GM12878 (cell line): Measurements from ENCODE around the gene ARHGEF18. TPM values are rescaled to one million over a fixed set of nuclear protein-coding genes. Genes with fewer than 3 reads are reported as not detected.

Source experiments
- ATAC-seq: fragments of 200-7000 bp; cut with Tn5 transposase; 3 replicates; pipeline ENCODE4 v1.9.1; 2020; ENCODE audit warnings: mild to moderate bottlenecking, moderate library complexity
- BruUV-seq: library from RNA; stranded (reverse); fragments of 400-500 nt; replicated peaks from 2 replicates; lab custom pipeline; 2021; lab: Mats Ljungman, UMichigan
- CTCF ChIA-PET: fragments of 300-600 bp; sonication (Branson Sonifier 250); formaldehyde crosslinking; extraction: SDS; loops from one replicate; lab custom pipeline; 2021; ENCODE audit warnings: inconsistent platforms; lab: Yijun Ruan, JAX
- POLR2A ChIA-PET: fragments of 350-600 bp; formaldehyde crosslinking; extraction: SDS; loops from one replicate; lab custom pipeline; 2021; ENCODE audit warnings: inconsistent platforms; lab: Charles Lee
- RAD21 ChIA-PET: fragments of 300-600 bp; sonication (Branson Sonifier 250); formaldehyde crosslinking; loops from one replicate; lab custom pipeline; 2023; ENCODE audit warnings: antibody characterized with exemption; ENCODE audit not compliant: unreplicated experiment; lab: Charles Lee
- SMC1A ChIA-PET: fragments of 300-600 bp; sonication (Branson Sonifier 250); formaldehyde crosslinking; loops from one replicate; lab custom pipeline; 2023; ENCODE audit not compliant: unreplicated experiment, uncharacterized antibody; lab: Charles Lee
- DNase-seq: peaks from one replicate; pipeline ENCODE4 v3.0.0-alpha.2; 2011; ENCODE audit warnings: low read depth, low spot score
- FAIRE-seq: peaks from 3 replicates; lab custom pipeline; 2011; peaks lifted over from hg19 to GRCh38; lab: Jason Lieb, UNC
- H2AFZ ChIP-seq: 2 replicates; pipeline ENCODE4 v1.6.0; 2011; ENCODE audit warnings: low read depth, low read length, control low read depth; ENCODE audit not compliant: control insufficient read depth
- H3K27ac ChIP-seq: 2 replicates; pipeline ENCODE4 v1.5.1; 2011; ENCODE audit warnings: control low read depth; ENCODE audit not compliant: control insufficient read depth, insufficient read depth
- H3K27me3 ChIP-seq, 2 experiments: replicated peaks in 1 of 2; 2 replicates each; pipeline versions ENCODE4 v1.6.0 to v1.6.1; 2011; ENCODE audit warnings: low read length in 1 of 2; ENCODE audit not compliant: control insufficient read depth in 2 of 2, insufficient read depth in 2 of 2
- H3K36me3 ChIP-seq, 2 experiments: 2 replicates each; pipeline ENCODE4 v1.5.1; 2011; ENCODE audit warnings: low read length in 1 of 2; ENCODE audit not compliant: control insufficient read depth in 2 of 2, insufficient read depth in 2 of 2
- H3K4me1 ChIP-seq: 2 replicates; pipeline ENCODE4 v1.6.1; 2011; ENCODE audit warnings: mild to moderate bottlenecking, low read length, moderate library complexity, mixed read lengths; ENCODE audit not compliant: control insufficient read depth, insufficient read depth
- H3K4me2 ChIP-seq: 2 replicates; pipeline ENCODE4 v1.6.0; 2011; ENCODE audit warnings: control low read depth; ENCODE audit not compliant: control insufficient read depth, insufficient read depth
- H3K4me3 ChIP-seq: fragments of 200-600 bp; sonication (generic); 2 replicates; pipeline ENCODE4 v1.5.1; 2016
- H3K79me2 ChIP-seq: 2 replicates; pipeline ENCODE4 v1.6.0; 2011; ENCODE audit warnings: low read length; ENCODE audit not compliant: control insufficient read depth, insufficient read depth
- H3K9ac ChIP-seq: 2 replicates; pipeline ENCODE4 v1.8.0; 2011; ENCODE audit warnings: low read length, control low read depth, mixed read lengths; ENCODE audit not compliant: control insufficient read depth, insufficient read depth
- H3K9me3 ChIP-seq: replicated peaks from 3 replicates; pipeline ENCODE4 v1.5.1; 2011; ENCODE audit warnings: mild to moderate bottlenecking, low read length; ENCODE audit not compliant: control insufficient read depth, insufficient read depth
- H4K20me1 ChIP-seq: 2 replicates; pipeline ENCODE4 v1.6.0; 2011; ENCODE audit not compliant: control insufficient read depth, insufficient read depth
- BRCA1 ChIP-seq: IDR thresholded peaks from 2 replicates; pipeline ENCODE4 v1.6.1; 2011; ENCODE audit warnings: low read depth, low read length, improper control_type of control experiment
- LARP7 ChIP-seq: fragments of 450-650 bp; IDR thresholded peaks from 2 replicates; pipeline ENCODE4 v1.6.1; 2017; ENCODE audit warnings: mild to moderate bottlenecking
- PKNOX1 ChIP-seq: fragments of 450-650 bp; IDR thresholded peaks from 2 replicates; pipeline ENCODE4 v1.6.1; 2016; ENCODE audit warnings: mild to moderate bottlenecking
- POU2F2 ChIP-seq: IDR thresholded peaks from 3 replicates; pipeline ENCODE4 v1.6.1; 2011; ENCODE audit warnings: low read depth, mild to moderate bottlenecking, low read length, borderline replicate concordance
- SPI1 ChIP-seq: IDR thresholded peaks from 2 replicates; pipeline ENCODE4 v1.6.1; 2011; ENCODE audit warnings: low read depth, mild to moderate bottlenecking, low read length, moderate library complexity, borderline replicate concordance; ENCODE audit not compliant: insufficient read depth
- WGBS: methylation state at CpG from one replicate; pipeline ENCODE4 v1.1.6; 2016; ENCODE audit warnings: low lambda C conversion rate; ENCODE audit not compliant: insufficient replicate concordance, insufficient coverage; ENCODE audit errors: missing lambda C conversion rate; 5-methylcytosine and 5-hydroxymethylcytosine counted together
- in situ Hi-C: fragments of 300-500 bp; cut with MboI; formaldehyde crosslinking; loops from 9 replicates; pipeline ENCODE4 v1.14.3; 2018; ENCODE audit warnings: mixed read lengths
- intact Hi-C: fragments of 100-400 bp; cut with micrococcal nuclease; formaldehyde crosslinking; loops from one replicate; pipeline ENCODE4 v1.14.2; 2022; ENCODE audit not compliant: unreplicated experiment
- polyA plus RNA-seq, 11 experiments: library from polyadenylated mRNA; depleted of rRNA in 4 of 11; unstranded in 6 of 11; stranded (reverse) in 5 of 11; fragments of >200 nt; fragmentation: Nextera tagmentation in 4 of 11; fragmentation: Illumina TruSeq in 1 of 11; extraction: Ambion mirVana in 4 of 11; extraction: Trizol in 1 of 11; gene quantifications; 1 replicate in 1 of 11; 2 replicates in 10 of 11; pipeline versions ENCODE4 v1.2.1 to v1.2.3, GENCODE V29; 2011 to 2016; ENCODE audit warnings: inconsistent platforms in 2 of 11, missing spikeins in 2 of 11, low read depth in 1 of 11
- total RNA-seq, 4 experiments: library from RNA; depleted of rRNA in 3 of 4; stranded (reverse); fragments of >200 nt in 3 of 4; fragmentation: Illumina TruSeq in 1 of 4; extraction: Trizol in 1 of 4; gene quantifications; 2 replicates each; pipeline versions ENCODE4 v1.2.1 to v1.2.3, GENCODE V29; 2013 to 2021

Gene ARHGEF18
- total and polyA plus RNA-seq, 10 of the 15 experiments (the other 5 are each of a cell fraction or from before 2014, with no cell fraction given) = 0.31 to 32.3 (median 13.4) TPM

DNA sequence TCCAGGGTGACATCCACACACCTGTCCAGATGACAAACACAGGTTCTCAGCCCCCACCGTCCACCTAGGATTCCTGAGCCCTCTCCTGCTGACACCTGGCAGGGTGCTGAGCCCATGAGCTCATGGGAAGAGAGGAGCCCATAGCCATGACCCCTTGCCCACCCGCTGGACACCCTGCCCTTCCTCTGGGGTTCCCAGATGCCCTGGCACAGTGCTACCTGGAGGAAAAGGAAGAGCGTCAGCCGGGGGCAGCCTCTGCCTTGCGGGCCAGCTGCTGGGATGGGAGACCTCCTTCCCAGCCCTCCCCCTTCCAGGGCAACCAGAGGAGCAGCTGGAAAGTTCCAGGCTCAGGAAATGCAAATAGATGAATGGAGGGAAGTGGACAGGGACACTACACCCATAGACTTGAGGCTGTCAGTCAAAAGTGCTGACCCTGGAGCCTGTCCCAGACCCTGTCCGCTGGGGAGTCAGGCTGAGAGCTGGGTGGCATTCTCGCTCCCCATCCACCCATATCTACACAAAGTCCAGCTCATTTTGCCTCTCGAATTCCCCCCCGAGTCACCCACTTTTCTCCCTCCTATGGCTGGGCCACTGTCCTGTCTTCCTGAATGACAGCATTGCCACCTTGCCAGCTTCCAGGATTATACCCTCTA lies 12.3 kb upstream of the ARHGEF18 start:
- H3K27me3 ChIP-seq = no peaks in the 10 kb centered on the region
- DNase-seq (no peak), ATAC-seq (no peak), FAIRE-seq (no peak)
- CTCF ChIA-PET = interaction anchor here (0.6 to 2.2 kb wide), 13 partner anchors 8 to 339 kb away, joined by 3 to 13 read pairs (median 4); partner anchors contain the start of genes ARHGEF18 and INSR
- H4K20me1 ChIP-seq = no peaks in the 10 kb centered on the region
- H2AFZ ChIP-seq = 0 out of 2 replicates have a peak overlapping the region, but pooled peaks have one; percentile 48
- intact Hi-C loops = loop anchor here (2.0 to 5.0 kb wide), 2 partner anchors 42 to 139 kb away; partner anchors contain the start of gene INSR
- peaks cover 1% of the 10 kb centered on the region; the same call in 1 of the 2 replicates for H3K79me2 ChIP-seq
- WGBS = 82% methylated on average over 9 of the region's 9 CpGs
- SMC1A ChIA-PET = interaction anchor here (0.6 to 2.4 kb wide), 19 partner anchors 8 to 237 kb away, joined by 3 to 16 read pairs (median 3); partner anchors contain the start of gene ARHGEF18
- peak overlapping the region; percentile 81 for H3K4me2 ChIP-seq
- peak overlapping the region; percentile 70 for H3K9ac ChIP-seq
- RAD21 ChIA-PET = interaction anchor here (1.0 to 6.4 kb wide), 12 partner anchors 8 to 237 kb away, joined by 3 to 104 read pairs (median 5); partner anchors contain the start of gene ARHGEF18
- H3K4me3 ChIP-seq = no peak overlapping the region
- POLR2A ChIA-PET = interaction anchor here (0.6 to 2.5 kb wide), 11 partner anchors 9 to 388 kb away, joined by 3 to 13 read pairs (median 5); partner anchors contain the start of genes ARHGEF18 and INSR
- H3K27ac ChIP-seq = peak overlapping the region; percentile 95
- peaks cover 65% of the 10 kb centered on the region for H3K4me1 ChIP-seq
- TF ChIP-seq LARP7 = peak; percentile 47; the same call in 1 of the 2 replicates
- no peak for TF ChIP-seq POU2F2
- 0 out of 2 replicates have a peak, but pooled peaks have one; percentile 5 for TF ChIP-seq BRCA1
- 0 out of 2 replicates have a peak, but pooled peaks have one; percentile 14 for TF ChIP-seq SPI1
- TF ChIP-seq PKNOX1 = peak; percentile 53; the same call in 1 of the 2 replicates
- BruUV-seq = no TSS peak
- H3K36me3 ChIP-seq = no peaks in the 10 kb centered on the region
- H3K9me3 ChIP-seq = no peaks in the 10 kb centered on the region; the same call in 2 of the 3 replicates
- in situ Hi-C loops = no loop called here
